H1 (cell line): ENCODE results near the gene TAX1BP3. TPM values are rescaled to one million over a fixed set of nuclear protein-coding genes. Genes with fewer than 3 reads are reported as not detected.

Experiments
- FOSL1 ChIP-seq: IDR thresholded peaks from 2 replicates; pipeline ENCODE4 v1.6.1; 2011; ENCODE audit warnings: mild to moderate bottlenecking, low read depth, low read length, moderate library complexity; ENCODE audit not compliant: insufficient read depth
- HDAC6 ChIP-seq: IDR thresholded peaks from one replicate; pipeline ENCODE4 v1.7.1; 2012; ENCODE audit warnings: low read depth, mild to moderate bottlenecking, inconsistent platforms, low read length, moderate library complexity
- JUND ChIP-seq: IDR thresholded peaks from 2 replicates; pipeline ENCODE4 v1.6.1; 2011; ENCODE audit warnings: mild to moderate bottlenecking, improper control_type of control experiment, low read length
- NANOG ChIP-seq: IDR thresholded peaks from 2 replicates; pipeline ENCODE4 v1.6.1; 2011; ENCODE audit warnings: low read length, low read depth, mild to moderate bottlenecking, inconsistent platforms; ENCODE audit not compliant: insufficient read depth, poor library complexity, severe bottlenecking
- POLR2A ChIP-seq, 2 experiments: IDR thresholded peaks; 1 replicate in 1 of 2; 2 replicates in 1 of 2; pipeline ENCODE4 v1.6.1; 2011; ENCODE audit warnings: low read depth in 2 of 2, low read length in 2 of 2, mild to moderate bottlenecking in 2 of 2; ENCODE audit errors: control extremely low read depth in 1 of 2
- RBBP5 ChIP-seq: IDR thresholded peaks from 2 replicates; pipeline ENCODE4 v1.7.1; 2012; ENCODE audit warnings: low read depth, mild to moderate bottlenecking, inconsistent platforms, low read length, moderate library complexity, borderline replicate concordance
- SP1 ChIP-seq: IDR thresholded peaks from 2 replicates; pipeline ENCODE4 v1.6.1; 2011; ENCODE audit warnings: low read depth, low read length
- SUZ12 ChIP-seq: fragments of 200-600 bp; sonication (generic); IDR thresholded peaks from 2 replicates; pipeline ENCODE4 v1.6.1; 2012; ENCODE audit warnings: mild to moderate bottlenecking, inconsistent platforms, low read length, moderate library complexity, mixed read lengths
- TBP ChIP-seq: IDR thresholded peaks from 2 replicates; pipeline ENCODE4 v1.6.1; 2011; ENCODE audit warnings: low read depth, low read length, improper control_type of control experiment
- polyA plus RNA-seq, 7 experiments: library from polyadenylated mRNA; depleted of rRNA in 3 of 7; stranded (reverse) in 5 of 7; unstranded in 2 of 7; fragments of >200 nt in 5 of 7; fragments of 200-250 nt in 2 of 7; gene quantifications; 1 replicate in 5 of 7; 2 replicates in 1 of 7; 4 replicates in 1 of 7; pipeline versions ENCODE4 v1.2.1 to v1.2.3, GENCODE V29; 2011 to 2013; ENCODE audit warnings: missing spikeins in 2 of 7, mixed read lengths in 2 of 7
- total RNA-seq: library from RNA; stranded (reverse); fragmentation: NEBNext Ultra II Directional; extraction: Animal tissue kit (Norgen Biotek cat#: 25700); gene quantifications from 2 replicates; pipeline ENCODE4 v1.2.1, GENCODE V29; 2021
- TF ChIP-seq, protein P1 (sequence below): fragments of 300-600 bp; sonication (generic); IDR thresholded peaks from 2 replicates; pipeline ENCODE4 v1.7.1; 2012; ENCODE audit warnings: low read length, moderate library complexity, mild to moderate bottlenecking, inconsistent platforms; ENCODE audit not compliant: insufficient replicate concordance
- TF ChIP-seq, protein P2 (sequence below): IDR thresholded peaks from 2 replicates; pipeline ENCODE4 v1.6.1; 2011; ENCODE audit warnings: low read depth, mild to moderate bottlenecking, low read length; ENCODE audit not compliant: insufficient read depth

TAX1BP3 gene
- total and polyA plus RNA-seq, 2 of the 8 experiments (the other 6 are each of a cell fraction or from before 2014, with no cell fraction given), result 65.3 to 81.8 TPM

DNA sequence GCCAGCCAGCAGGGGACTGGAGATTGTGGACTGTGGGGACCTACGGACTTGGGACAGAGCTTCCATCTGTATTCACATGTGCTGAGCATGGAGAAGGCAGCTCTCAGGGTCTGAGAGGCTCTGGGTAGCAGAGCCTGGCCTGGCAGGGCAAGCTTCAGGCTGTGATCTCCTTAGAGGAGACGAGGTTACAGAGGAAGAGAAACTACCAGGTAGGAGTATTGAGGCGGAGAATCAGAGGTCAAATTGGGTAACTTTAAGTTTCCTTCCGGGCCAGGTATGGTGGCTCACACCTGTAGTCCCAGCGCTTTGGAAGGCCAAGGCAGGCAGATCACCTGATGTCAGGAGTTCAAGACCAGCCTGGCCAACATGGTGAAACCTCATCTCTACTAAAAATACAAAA is 23.1 kb downstream of the TAX1BP3 start (continued):
- TF ChIP-seq, protein P1, sequence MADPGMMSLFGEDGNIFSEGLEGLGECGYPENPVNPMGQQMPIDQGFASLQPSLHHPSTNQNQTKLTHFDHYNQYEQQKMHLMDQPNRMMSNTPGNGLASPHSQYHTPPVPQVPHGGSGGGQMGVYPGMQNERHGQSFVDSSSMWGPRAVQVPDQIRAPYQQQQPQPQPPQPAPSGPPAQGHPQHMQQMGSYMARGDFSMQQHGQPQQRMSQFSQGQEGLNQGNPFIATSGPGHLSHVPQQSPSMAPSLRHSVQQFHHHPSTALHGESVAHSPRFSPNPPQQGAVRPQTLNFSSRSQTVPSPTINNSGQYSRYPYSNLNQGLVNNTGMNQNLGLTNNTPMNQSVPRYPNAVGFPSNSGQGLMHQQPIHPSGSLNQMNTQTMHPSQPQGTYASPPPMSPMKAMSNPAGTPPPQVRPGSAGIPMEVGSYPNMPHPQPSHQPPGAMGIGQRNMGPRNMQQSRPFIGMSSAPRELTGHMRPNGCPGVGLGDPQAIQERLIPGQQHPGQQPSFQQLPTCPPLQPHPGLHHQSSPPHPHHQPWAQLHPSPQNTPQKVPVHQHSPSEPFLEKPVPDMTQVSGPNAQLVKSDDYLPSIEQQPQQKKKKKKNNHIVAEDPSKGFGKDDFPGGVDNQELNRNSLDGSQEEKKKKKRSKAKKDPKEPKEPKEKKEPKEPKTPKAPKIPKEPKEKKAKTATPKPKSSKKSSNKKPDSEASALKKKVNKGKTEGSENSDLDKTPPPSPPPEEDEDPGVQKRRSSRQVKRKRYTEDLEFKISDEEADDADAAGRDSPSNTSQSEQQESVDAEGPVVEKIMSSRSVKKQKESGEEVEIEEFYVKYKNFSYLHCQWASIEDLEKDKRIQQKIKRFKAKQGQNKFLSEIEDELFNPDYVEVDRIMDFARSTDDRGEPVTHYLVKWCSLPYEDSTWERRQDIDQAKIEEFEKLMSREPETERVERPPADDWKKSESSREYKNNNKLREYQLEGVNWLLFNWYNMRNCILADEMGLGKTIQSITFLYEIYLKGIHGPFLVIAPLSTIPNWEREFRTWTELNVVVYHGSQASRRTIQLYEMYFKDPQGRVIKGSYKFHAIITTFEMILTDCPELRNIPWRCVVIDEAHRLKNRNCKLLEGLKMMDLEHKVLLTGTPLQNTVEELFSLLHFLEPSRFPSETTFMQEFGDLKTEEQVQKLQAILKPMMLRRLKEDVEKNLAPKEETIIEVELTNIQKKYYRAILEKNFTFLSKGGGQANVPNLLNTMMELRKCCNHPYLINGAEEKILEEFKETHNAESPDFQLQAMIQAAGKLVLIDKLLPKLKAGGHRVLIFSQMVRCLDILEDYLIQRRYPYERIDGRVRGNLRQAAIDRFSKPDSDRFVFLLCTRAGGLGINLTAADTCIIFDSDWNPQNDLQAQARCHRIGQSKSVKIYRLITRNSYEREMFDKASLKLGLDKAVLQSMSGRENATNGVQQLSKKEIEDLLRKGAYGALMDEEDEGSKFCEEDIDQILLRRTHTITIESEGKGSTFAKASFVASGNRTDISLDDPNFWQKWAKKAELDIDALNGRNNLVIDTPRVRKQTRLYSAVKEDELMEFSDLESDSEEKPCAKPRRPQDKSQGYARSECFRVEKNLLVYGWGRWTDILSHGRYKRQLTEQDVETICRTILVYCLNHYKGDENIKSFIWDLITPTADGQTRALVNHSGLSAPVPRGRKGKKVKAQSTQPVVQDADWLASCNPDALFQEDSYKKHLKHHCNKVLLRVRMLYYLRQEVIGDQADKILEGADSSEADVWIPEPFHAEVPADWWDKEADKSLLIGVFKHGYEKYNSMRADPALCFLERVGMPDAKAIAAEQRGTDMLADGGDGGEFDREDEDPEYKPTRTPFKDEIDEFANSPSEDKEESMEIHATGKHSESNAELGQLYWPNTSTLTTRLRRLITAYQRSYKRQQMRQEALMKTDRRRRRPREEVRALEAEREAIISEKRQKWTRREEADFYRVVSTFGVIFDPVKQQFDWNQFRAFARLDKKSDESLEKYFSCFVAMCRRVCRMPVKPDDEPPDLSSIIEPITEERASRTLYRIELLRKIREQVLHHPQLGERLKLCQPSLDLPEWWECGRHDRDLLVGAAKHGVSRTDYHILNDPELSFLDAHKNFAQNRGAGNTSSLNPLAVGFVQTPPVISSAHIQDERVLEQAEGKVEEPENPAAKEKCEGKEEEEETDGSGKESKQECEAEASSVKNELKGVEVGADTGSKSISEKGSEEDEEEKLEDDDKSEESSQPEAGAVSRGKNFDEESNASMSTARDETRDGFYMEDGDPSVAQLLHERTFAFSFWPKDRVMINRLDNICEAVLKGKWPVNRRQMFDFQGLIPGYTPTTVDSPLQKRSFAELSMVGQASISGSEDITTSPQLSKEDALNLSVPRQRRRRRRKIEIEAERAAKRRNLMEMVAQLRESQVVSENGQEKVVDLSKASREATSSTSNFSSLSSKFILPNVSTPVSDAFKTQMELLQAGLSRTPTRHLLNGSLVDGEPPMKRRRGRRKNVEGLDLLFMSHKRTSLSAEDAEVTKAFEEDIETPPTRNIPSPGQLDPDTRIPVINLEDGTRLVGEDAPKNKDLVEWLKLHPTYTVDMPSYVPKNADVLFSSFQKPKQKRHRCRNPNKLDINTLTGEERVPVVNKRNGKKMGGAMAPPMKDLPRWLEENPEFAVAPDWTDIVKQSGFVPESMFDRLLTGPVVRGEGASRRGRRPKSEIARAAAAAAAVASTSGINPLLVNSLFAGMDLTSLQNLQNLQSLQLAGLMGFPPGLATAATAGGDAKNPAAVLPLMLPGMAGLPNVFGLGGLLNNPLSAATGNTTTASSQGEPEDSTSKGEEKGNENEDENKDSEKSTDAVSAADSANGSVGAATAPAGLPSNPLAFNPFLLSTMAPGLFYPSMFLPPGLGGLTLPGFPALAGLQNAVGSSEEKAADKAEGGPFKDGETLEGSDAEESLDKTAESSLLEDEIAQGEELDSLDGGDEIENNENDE, result no peak
- TF ChIP-seq NANOG (no peak), FOSL1 (no peak), SUZ12 (no peak), TBP (no peak), JUND (no peak), HDAC6 (no peak), RBBP5 (no peak), SP1 (no peak), POLR2A (IDR thresholded peaks at IDR 0.05; ENCODE audit: control extremely low read depth in 1 of 2, low read depth in 2 of 2, low read length in 2 of 2) (no peak)
- TF ChIP-seq, protein P2, sequence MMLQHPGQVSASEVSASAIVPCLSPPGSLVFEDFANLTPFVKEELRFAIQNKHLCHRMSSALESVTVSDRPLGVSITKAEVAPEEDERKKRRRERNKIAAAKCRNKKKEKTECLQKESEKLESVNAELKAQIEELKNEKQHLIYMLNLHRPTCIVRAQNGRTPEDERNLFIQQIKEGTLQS, result no peak
